ENCODE data around the gene MTMR6. TPM values are rescaled to one million over a fixed set of nuclear protein-coding genes. Genes with fewer than 3 reads are reported as not detected.

The MTMR6 gene
- total RNA-seq, result 20.3 and 20.4 TPM in 2 replicates

GRCh38 chr13:25286969-25287961 is at the start of gene MTMR6:
Gene MTMR6 (minus strand): TSS chr13:25287488. CDS start chr13:25287247, 241 bp downstream.

GRCh38 chr13:25301347-25302113 is 14.2 kb upstream of the MTMR6 start, which contains the start of gene NUP58:
Gene NUP58 (plus strand): TSS chr13:25301625. CDS start chr13:25301774, 149 bp downstream.

Other genes starting within 250 kb of the MTMR6 start
- 0.04 TPM in 1 of 2 replicates, not detected in the other for gene PABPC3, start 191.4 kb downstream of the MTMR6 start, total RNA-seq
- gene AMER2, start 115.2 kb downstream of the MTMR6 start, total RNA-seq, result not detected in 2 replicates
- gene NUP58, start 14.1 kb upstream of the MTMR6 start, total RNA-seq, result 52.0 and 59.9 TPM in 2 replicates
- 0.15 and 0.23 TPM in 2 replicates for gene ATP8A2, start 84.5 kb upstream of the MTMR6 start, total RNA-seq